NCI-H2107 treated with DMSO at 0.1 percent for 48 hours (cell line): Measurements from ENCODE around the gene HOXA11.

ENCODE experiments used
- DNase-seq: peaks from one replicate; lab custom pipeline; 2025; ENCODE audit not compliant: unreplicated experiment; lab: John Stamatoyannopoulos, UW

HOXA11 gene

DNA sequence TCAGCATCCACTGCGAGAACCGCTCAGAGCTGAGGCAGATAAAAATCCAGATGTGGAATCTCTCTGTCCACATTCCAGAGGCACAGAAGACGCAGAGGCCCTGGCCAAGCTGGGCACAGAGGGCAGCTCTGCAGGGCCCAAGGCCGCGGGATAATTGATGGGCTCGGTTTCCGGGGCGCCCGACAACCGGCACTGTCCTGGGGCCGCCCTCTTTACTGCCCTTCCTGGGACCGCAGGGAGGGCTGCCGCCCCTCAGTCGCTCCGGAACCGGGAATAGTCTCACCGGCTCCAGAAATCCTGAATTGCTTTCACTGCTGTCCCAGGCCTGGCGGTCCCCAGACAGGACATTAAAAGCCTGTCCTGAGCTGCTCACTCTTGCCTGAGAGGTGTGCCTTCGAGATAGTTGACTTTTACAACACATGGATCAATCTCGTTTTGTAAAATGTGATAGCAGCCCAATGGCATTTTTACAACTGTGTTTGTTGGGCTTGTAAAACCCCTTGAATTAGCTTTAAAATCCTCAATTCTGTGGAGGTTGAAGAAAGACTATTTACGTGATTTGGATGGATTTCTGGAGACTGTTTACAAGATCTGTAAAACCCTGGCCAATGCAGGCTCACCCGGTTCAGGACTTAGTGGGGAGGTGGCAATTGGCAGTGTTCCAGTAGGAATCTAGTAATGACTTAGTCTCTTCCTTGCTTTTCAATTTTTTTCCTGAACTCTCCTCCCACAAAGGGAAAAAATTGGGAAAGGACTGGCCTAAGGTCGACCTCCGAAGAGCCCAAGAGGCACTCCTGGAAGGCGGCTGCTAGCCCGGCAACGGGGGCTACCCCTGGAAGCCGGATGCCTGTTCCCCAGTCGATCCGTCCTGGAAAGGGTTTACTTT is 36.0 kb downstream of the HOXA11 start:
- no peak for DNase-seq

- no peak for DNase-seq
Measured at GRCh38 chr7:27148031-27148755, 36.8 kb downstream of the HOXA11 start.

GRCh38 chr7:27147199-27148030 is 37.6 kb downstream of the HOXA11 start, which contains the start of gene HOXA6:
TSS of gene HOXA6 (minus strand) at chr7:27147774. CDS start at chr7:27147749, 25 bp downstream.
- DNase-seq, result no peak

- no peak for DNase-seq
Measured at GRCh38 chr7:27146491-27147198, 38.4 kb downstream of the HOXA11 start.

DNA sequence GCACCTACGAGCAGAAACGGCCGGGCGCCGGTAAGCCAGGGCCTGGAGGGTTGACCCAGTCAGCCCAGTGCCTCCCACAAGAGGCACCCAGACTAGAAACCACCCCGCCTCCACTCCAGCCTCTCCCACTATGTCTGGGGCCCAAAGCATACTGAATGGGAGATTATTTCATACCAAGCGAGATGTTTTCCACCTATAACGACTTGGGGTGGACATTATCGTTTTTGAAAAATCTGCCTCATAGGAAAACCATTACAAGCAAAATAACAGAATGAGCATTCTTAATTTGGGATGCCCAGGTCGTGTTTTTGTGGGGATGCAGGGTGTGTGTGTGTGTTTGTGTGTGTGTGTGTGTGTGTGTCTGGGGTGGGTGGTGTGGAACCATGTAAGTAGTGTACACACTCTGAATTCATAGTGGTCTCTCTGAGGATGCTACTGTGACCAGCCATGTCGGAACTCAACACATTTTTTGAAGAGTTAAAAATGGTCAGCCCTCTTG is 39.1 kb downstream of the HOXA11 start:
- DNase-seq, result no peak

DNA sequence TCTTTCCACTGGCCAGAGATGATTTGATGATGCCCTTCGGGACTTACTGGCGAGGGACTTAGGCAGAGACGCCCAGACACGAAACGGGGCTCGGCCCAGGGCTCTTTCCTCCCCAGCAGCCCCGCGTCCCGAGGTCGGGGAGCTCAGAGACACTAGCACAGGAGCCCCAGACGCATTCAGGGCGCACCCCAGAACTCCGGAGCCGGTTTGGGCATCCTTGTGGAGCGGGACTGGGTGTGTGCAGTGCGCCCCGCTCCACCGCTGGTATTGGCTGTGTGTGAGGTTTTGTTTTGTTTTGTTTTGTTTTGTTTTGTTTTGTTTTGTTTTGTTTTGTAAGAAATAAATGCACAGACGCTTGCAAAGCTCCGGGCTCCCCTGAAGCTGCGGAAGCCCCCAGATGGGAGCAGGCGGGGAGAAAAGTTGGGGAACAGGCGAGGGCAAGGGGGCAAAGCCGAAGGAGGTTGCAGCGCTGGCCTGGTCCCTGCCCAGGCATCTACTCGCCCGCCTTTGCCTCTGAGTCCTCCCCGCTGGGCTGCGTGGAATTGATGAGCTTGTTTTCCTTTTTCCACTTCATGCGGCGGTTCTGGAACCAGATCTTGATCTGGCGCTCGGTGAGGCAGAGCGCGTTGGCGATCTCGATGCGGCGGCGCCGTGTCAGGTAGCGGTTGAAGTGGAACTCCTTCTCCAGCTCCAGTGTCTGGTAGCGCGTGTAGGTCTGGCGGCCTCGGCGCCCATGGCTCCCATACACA is 39.7 kb downstream of the HOXA11 start:
- no peak for DNase-seq

GRCh38 chr7:27144781-27145164 is 40.3 kb downstream of the HOXA11 start:
- DNase-seq, result no peak

DNA sequence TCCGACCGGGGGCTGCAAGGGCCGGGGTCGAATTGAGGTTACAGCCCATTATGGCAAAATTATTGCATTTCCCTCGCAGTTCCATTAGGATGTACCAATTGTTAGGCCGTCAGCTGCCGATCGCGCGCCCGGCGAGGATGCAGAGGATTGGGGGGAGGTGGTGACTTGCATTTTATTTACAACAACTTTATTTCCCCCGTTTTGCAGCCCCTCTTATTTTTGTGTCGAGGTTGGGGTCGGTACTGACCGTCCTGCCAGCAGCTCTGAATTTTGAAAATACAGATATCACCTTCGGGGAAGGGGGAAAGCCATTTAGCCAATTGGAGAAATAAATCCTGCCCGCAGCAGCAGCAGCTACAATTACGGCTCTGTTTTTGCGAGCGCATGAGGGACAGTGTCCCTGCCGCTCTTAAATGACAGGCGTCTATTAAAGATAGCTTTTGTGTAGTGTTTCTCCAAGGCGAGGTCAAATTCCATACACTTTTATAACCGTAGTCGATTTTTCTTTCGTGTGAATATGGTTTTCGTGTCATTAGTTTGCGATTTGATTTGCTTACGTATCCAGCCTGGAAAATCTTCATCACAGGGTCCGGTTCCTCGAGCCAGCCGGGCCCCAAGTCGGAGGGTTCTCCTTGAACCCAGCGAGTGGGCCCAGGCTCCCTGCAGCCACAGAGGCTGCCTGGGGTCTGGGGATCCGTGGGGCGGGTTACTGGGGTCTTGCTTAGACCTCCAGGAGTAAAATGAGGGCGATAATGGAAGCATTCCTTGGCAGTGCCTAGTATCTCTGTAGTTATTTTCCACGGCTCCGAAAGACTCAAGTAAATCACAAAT is 40.9 kb downstream of the HOXA11 start:
- DNase-seq, result no peak

- no peak for DNase-seq
Measured at GRCh38 chr7:27143023-27143949, 41.7 kb downstream of the HOXA11 start, which contains the start of gene HOXA5. TSS of gene HOXA5 (minus strand) at chr7:27143681. CDS start at chr7:27143607, 74 bp downstream.

DNA sequence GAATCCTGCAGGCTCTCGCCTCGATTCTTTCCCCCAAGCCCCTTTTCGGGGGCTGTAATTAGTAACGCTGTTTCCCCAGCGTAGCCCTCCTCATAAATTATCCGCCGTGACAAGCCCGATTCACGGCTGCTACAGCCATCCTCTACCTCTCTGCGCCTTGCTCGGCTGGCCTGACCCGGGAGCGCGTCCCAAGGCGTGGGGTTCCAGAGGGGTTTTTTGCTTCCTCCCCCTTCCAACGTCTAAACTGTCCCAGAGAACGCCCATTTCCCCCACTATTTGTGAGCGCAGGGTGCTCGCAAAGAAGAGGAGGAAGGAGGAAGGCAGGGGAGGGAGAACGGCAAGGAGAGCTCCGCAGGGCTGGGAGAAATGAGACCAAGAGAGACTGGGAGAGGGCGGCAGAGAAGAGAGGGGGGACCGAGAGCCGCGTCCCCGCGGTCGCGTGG is 42.4 kb downstream of the HOXA11 start:
- no peak for DNase-seq

GRCh38 chr7:27141923-27142579 is 43.0 kb downstream of the HOXA11 start:
- DNase-seq, result no peak

DNA sequence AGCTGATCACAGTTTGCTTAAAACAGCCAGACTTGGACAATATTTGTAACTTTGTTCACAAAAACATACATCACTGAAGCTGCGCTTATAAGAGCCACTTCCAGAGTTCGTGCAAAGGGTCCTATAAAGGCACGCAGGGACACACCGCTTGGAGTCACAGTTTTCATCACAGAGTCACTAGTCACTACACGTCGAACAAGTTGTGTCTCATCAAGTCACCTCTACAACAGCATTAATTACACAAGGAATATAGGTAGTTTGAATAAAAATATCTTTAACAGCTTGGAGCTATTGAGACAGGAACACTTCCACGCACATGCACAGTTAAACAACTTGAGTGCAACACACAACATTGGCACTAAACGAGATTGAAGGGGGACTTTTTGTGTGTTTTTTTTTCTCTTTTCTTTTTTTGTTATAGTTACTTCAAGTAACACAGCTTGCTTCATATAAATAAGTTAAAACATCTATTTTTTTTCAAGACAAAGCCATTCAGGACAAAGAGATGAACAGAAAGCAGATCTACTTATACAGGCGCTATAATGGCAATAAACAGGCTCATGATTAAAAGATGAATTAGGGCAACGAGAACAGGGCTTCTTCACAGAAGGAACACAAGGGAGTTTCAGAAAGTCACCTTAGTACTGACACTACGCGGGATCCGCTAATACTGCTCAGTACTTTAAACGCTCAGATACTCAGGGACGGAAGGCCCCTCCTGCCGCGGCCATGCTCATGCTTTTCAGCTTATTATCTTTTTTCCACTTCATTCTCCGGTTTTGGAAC is 43.7 kb downstream of the HOXA11 start:
- no peak for DNase-seq

DNA sequence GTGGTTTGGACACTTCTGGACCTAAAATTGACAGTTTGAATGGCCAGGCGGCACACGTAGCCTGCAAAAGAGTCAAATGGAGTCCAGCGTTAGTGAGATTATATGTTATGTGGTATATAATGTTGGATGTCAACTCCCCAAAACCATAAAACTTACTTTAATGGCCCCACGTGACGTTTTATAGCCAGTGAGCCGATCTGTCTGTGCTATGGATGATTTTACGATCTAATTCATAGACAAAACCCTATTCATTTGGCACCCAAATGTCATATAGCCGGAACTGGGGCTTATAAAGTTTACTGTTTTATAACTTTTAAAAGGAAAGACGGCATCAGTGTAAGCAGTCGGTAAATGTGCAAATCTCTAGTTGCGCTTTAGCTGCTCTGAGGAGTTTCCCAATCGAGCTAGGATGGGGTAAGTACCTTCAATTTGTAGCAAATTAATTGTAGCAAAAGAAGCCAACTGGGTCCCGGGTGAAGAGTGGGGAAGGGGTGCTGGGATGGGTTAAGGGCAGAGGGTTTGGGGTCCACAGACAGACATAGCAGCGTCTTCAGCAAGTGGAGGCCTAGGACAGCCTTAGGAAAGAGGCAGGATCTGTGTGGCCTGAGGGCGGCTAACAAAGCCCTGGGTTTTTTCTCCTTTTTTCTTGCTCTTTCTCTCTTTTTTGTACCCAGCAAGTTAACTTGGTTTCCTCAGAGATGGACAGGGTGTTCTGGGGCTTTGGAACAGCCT is 44.7 kb downstream of the HOXA11 start:
- no peak for DNase-seq

DNA sequence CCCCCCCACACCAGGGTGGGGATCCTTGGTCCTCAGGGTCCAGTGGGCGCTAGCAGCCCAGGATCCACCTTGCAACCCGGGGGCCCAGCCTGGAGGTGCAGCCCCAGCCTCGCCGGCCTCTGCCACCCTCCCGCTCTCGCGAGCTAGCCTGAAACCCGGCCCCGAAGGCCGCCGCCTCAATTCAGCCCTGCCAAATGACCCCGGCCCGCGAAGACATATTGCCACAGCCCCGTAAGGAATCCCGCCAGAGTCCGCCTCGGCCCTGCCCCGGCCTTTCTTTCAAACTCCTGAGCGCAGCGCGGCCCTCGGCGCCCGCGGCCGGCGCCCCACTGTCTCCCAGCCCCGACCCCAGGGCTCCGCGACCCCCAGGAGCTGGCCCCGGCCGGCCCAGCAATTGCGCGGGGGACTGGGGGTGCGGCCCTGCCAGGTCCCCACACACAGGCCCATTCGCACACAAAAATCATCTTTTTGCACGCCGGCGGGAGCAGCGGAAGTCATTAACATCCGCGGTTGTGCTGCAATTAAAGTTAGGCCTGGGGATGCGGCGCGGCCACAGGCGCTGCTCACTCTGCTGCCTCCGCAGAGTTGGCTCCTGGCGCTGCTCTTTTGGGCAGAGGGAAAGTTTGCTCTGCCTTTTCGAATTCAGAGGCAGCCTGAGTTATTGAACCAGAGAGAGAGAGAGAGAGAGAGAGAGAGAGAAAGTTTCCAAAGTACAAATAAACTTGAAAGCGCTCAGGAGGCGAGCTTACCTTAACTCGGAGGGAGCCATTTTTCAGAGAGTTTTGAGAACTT is 45.5 kb downstream of the HOXA11 start:
- DNase-seq, result no peak

GRCh38 chr7:27138985-27139333 is 46.1 kb downstream of the HOXA11 start:
- DNase-seq, result no peak
